CD14-positive monocyte (primary cell): ENCODE results near the gene EFL1. TPM values are rescaled to one million over a fixed set of nuclear protein-coding genes. Genes with fewer than 3 reads are reported as not detected.
"Not testable (repeated sequence)": the region's sequence is repeated elsewhere in the genome, so short reads cannot be mapped to it uniquely, and the experiment has no call there.

Source experiments
- DNase-seq, 3 donors: peaks; one replicate each; pipeline ENCODE4 v3.0.0-alpha.2; 2011 to 2022
- H2AFZ ChIP-seq: 2 replicates; pipeline ENCODE4 v1.6.0; 2012; ENCODE audit warnings: mild to moderate bottlenecking, low read depth, low read length, inconsistent platforms; ENCODE audit not compliant: insufficient read depth, poor library complexity, severe bottlenecking
- H3K27ac ChIP-seq, 2 donors: 1 replicate in 1 of 2; 2 replicates in 1 of 2; pipeline ENCODE4 v1.5.1; 2012 to 2013; ENCODE audit warnings: low read length in 2 of 2, control low read depth in 1 of 2, inconsistent platforms in 1 of 2, low read depth in 1 of 2, mild to moderate bottlenecking in 1 of 2
- H3K27me3 ChIP-seq, 2 donors: one replicate each; pipeline versions ENCODE4 v1.6.0 to v1.6.1; 2011 to 2013; ENCODE audit warnings: low read length in 2 of 2; ENCODE audit not compliant: control insufficient read depth in 2 of 2, insufficient read depth in 2 of 2
- H3K36me3 ChIP-seq, 2 donors: replicated peaks in 1 of 2; 1 replicate in 1 of 2; 2 replicates in 1 of 2; pipeline versions ENCODE4 v1.5.1 to v1.6.1; 2012 to 2013; ENCODE audit warnings: low read length in 2 of 2, control low read depth in 1 of 2, inconsistent platforms in 1 of 2, mild to moderate bottlenecking in 1 of 2; ENCODE audit not compliant: insufficient read depth in 2 of 2, control insufficient read depth in 1 of 2
- H3K4me1 ChIP-seq, 2 donors: 1 replicate in 1 of 2; 2 replicates in 1 of 2; pipeline versions ENCODE4 v1.5.1 to v1.6.1; 2012 to 2013; ENCODE audit warnings: low read length in 2 of 2, control low read depth in 1 of 2, inconsistent platforms in 1 of 2, mild to moderate bottlenecking in 1 of 2, moderate library complexity in 1 of 2; ENCODE audit not compliant: insufficient read depth in 2 of 2, control insufficient read depth in 1 of 2
- H3K4me2 ChIP-seq: replicated peaks from 2 replicates; pipeline ENCODE3; 2012; ENCODE audit warnings: low read length, moderate library complexity, mild to moderate bottlenecking; ENCODE audit not compliant: poor library complexity, severe bottlenecking; ENCODE audit errors: extremely low read depth
- H3K4me3 ChIP-seq, 3 experiments: fragments of 200-600 bp in 1 of 3; sonication (generic) in 1 of 3; replicated peaks in 1 of 3; 1 replicate in 2 of 3; 2 replicates in 1 of 3; pipeline ENCODE4 v1.5.1; 2011 to 2013; ENCODE audit warnings: low read length in 3 of 3, mild to moderate bottlenecking in 3 of 3, control low read depth in 2 of 3, low read depth in 2 of 3, inconsistent platforms in 1 of 3, moderate library complexity in 1 of 3
- H3K79me2 ChIP-seq: 2 replicates; pipeline ENCODE4 v1.6.0; 2012; ENCODE audit warnings: mild to moderate bottlenecking, control low read depth, inconsistent platforms, low read length, moderate library complexity; ENCODE audit not compliant: insufficient read depth
- H3K9ac ChIP-seq: 2 replicates; pipeline ENCODE4 v1.6.0; 2017; ENCODE audit warnings: low read length, mild to moderate bottlenecking; ENCODE audit not compliant: insufficient read depth, poor library complexity, severe bottlenecking
- H3K9me3 ChIP-seq, 2 donors: replicated peaks in 1 of 2; 1 replicate in 1 of 2; 2 replicates in 1 of 2; pipeline versions ENCODE4 v1.5.1 to v1.6.1; 2012 to 2013; ENCODE audit warnings: low read length in 2 of 2, control low read depth in 1 of 2; ENCODE audit not compliant: control insufficient read depth in 1 of 2, insufficient read depth in 1 of 2
- H4K20me1 ChIP-seq: 2 replicates; pipeline ENCODE4 v1.6.0; 2012; ENCODE audit warnings: mild to moderate bottlenecking, low read length, control low read depth, moderate library complexity; ENCODE audit not compliant: insufficient read depth
- H3K27ac Mint-ChIP-seq, 7 donors: one replicate each; pipeline ENCODE4 v1.8.0; 2020; ENCODE audit warnings: mild to moderate bottlenecking in 7 of 7, mixed read lengths in 7 of 7, moderate library complexity in 6 of 7, inconsistent platforms in 2 of 7
- H3K27me3 Mint-ChIP-seq, 3 donors: one replicate each; pipeline ENCODE4 v1.8.0; 2021 to 2022; ENCODE audit warnings: low read depth in 3 of 3, mild to moderate bottlenecking in 3 of 3, mixed read lengths in 3 of 3, moderate library complexity in 3 of 3, inconsistent platforms in 1 of 3
- H3K36me3 Mint-ChIP-seq, 2 donors: one replicate each; pipeline ENCODE4 v1.8.0; 2020; ENCODE audit warnings: mixed read lengths in 2 of 2, inconsistent platforms in 1 of 2, mild to moderate bottlenecking in 1 of 2
- H3K4me1 Mint-ChIP-seq: one replicate; pipeline ENCODE4 v1.8.0; 2020; ENCODE audit warnings: mild to moderate bottlenecking, mixed read lengths
- H3K4me3 Mint-ChIP-seq, 2 donors: one replicate each; pipeline ENCODE4 v1.8.0; 2020; ENCODE audit warnings: mild to moderate bottlenecking in 2 of 2, mixed read lengths in 2 of 2, moderate library complexity in 1 of 2
- H3K9me3 Mint-ChIP-seq, 7 donors: one replicate each; pipeline ENCODE4 v1.8.0; 2020 to 2022; ENCODE audit warnings: mixed read lengths in 7 of 7, mild to moderate bottlenecking in 6 of 7, moderate library complexity in 6 of 7, inconsistent platforms in 2 of 7
- CTCF ChIP-seq: fragments of 200-600 bp; IDR thresholded peaks from one replicate; pipeline ENCODE4 v1.8.0; 2022; ENCODE audit warnings: antibody characterized with exemption, mild to moderate bottlenecking
- WGBS: methylation state at CpG from one replicate; pipeline ENCODE4 v1.1.5; 2013; ENCODE audit warnings: missing lambda C conversion rate; ENCODE audit not compliant: insufficient coverage; 5-methylcytosine and 5-hydroxymethylcytosine counted together
- intact Hi-C, 2 donors: fragments of 100-400 bp; cut with micrococcal nuclease; formaldehyde crosslinking; loops; one replicate each; pipeline versions ENCODE4 v1.15.0 to v1.15.1; 2023
- polyA plus RNA-seq, 3 donors: library from polyadenylated mRNA; depleted of rRNA in 1 of 3; unstranded in 2 of 3; stranded (reverse) in 1 of 3; fragments of 300-500 nt in 2 of 3; fragments of >200 nt in 1 of 3; fragmentation: Illumina TruSeq in 2 of 3; gene quantifications; 1 replicate in 2 of 3; 2 replicates in 1 of 3; pipeline ENCODE4 v1.2.3, GENCODE V29; 2012 to 2021

Gene EFL1
- polyA plus RNA-seq, 3 donors: 5.2 to 10.0 (median 7.1) TPM

GRCh38 chr15:82299511-82299914, 37.0 kb upstream of the EFL1 start:
- H3K9me3 ChIP-seq, intact Hi-C loops, H3K36me3 ChIP-seq, H3K4me1 Mint-ChIP-seq, H3K27me3 ChIP-seq, H3K9me3 Mint-ChIP-seq, DNase-seq, H3K4me3 Mint-ChIP-seq, H3K9ac ChIP-seq, H3K27ac Mint-ChIP-seq, H3K36me3 Mint-ChIP-seq, H3K27ac ChIP-seq, H3K4me3 ChIP-seq, H4K20me1 ChIP-seq, H2AFZ ChIP-seq, H3K4me2 ChIP-seq, H3K4me1 ChIP-seq, H3K27me3 Mint-ChIP-seq, H3K79me2 ChIP-seq: not testable (repeated sequence)
- no CpG with 5 or more reads among the region's 6 CpGs for WGBS

DNA sequence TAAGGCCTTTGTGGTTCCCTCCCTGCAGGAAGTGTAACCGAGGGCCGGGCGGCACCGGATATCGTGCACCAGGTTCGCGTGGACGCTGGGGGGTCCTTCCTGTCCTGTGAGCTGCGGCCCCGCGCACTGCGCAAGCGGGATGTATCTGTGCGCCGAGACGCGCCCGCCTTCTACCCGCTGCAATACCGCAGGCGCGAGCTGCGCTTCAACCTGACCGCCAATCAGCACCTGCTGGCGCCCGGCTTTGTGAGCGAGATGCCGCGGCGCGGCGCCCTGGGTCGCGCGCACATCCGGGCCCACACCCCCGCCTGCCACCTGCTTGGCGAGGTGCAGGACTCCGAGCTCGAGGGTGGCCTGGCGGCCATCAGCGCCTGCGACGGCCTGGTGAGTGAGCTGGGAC, 36.0 kb upstream of the EFL1 start:
- Histone ChIP-seq H3K9me3 (no peaks in the 10 kb centered on the region), H3K4me3 (peak overlapping the region in 1 of 3 experiments; percentile 36), H3K4me1 (peaks cover 0 to 8% of the 10 kb centered on the region in 2 donors), H2AFZ (peak overlapping the region; percentile 50), H3K79me2 (no peaks in the 10 kb centered on the region), H4K20me1 (no peaks in the 10 kb centered on the region), H3K27ac (no peak overlapping the region), H3K4me2 (peak overlapping the region; percentile 39), H3K9ac (no peak overlapping the region), H3K27me3 (no peaks in the 10 kb centered on the region), H3K36me3 (no peaks in the 10 kb centered on the region)
- Mint-ChIP-seq H3K27ac (no peak overlapping the region), H3K9me3 (no peaks in the 10 kb centered on the region), H3K36me3 (no peaks in the 10 kb centered on the region), H3K4me3 (peak overlapping the region; percentile 15 to 20), H3K4me1 (peaks cover 7% of the 10 kb centered on the region), H3K27me3 (peaks cover 4% of the 10 kb centered on the region in 3 donors)
- WGBS: 8% methylated on average over 38 of the region's 44 CpGs
- no peak for TF ChIP-seq CTCF
- intact Hi-C loops: no loop called here
- DNase-seq: no peak
